GM19351 (cell line): ENCODE results near the gene HMGN1.

Experiments used
- ATAC-seq: cut with Tn5 transposase; IDR thresholded peaks from one replicate; pipeline ENCODE4 v1.9.1; 2021; ENCODE audit warnings: mild to moderate bottlenecking, moderate library complexity; ENCODE audit not compliant: unreplicated experiment

Gene HMGN1

GRCh38 chr21:39334611-39335010, 14.3 kb downstream of the HMGN1 start:
- ATAC-seq, result no peak

- no peak for ATAC-seq
Measured at GRCh38 chr21:39332175-39332574, 16.7 kb downstream of the HMGN1 start.

- no peak for ATAC-seq
Measured at GRCh38 chr21:39330001-39330400, 18.9 kb downstream of the HMGN1 start.

DNA sequence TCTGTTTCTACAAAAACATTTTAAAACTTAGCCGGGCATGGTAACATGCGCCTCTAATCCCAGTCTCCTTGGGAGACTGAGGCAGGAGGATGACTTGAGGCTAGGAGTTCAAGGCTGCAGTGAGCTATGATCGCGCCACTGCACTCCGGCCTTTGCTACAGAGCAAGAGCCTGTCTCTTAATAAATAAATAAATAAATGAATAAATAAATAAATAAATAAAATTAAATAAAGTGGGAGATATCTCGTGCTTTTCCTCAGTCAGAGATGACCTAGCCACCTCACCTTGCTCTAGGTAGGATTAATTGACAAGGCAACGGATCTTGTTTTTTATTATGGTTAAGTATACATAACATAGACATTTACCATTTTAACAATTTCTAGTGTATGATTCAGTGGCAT, 21.2 kb downstream of the HMGN1 start:
- ATAC-seq, result no peak

- no peak for ATAC-seq
Measured at GRCh38 chr21:39326607-39327307, 22.1 kb downstream of the HMGN1 start.

GRCh38 chr21:39325458-39325857, 23.4 kb downstream of the HMGN1 start:
- no peak for ATAC-seq

DNA sequence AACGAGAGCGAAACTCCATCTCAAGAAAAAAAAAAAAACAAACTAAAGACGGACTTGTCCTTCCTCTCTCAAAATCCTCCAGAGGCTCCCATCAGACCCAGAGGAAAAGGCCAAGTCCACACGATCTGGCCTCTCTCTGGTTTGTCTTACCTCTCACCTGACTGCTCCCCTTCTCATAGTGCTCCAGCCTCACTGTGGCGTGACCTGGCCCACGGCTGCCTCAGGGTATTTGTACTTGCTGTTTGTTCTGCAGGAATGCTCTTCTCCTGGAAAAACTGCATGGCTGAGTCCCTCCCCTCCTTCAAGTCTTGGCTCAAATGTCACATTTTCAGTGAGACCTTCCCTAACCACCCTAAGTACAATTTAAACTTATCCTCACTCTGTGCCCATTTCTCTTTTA, 27.5 kb downstream of the HMGN1 start:
- no peak for ATAC-seq

DNA sequence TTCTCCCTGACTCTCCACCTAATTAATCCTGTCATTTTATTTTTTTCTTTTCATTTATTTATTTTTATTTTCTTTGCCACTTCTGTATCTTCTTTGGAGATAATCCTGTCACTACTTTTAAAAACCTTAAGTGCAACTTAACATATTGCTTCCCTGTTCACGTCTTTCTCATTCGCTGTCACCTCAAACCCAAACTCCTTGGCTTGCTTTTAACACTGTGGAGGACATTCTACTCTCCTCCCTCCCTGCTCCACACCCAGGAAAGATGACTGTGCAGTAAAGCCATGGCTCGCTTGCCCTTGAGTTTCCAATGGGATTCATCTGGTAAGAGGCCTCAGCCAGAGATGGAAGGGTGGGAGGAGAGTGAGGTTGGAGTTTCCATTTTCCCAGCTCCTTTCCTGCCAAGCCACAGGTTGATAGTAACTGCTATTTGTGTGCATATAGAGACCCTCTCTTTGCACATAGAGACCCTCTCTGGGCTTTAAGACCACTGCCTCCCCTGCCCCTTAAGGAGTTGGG, 29.0 kb downstream of the HMGN1 start:
- ATAC-seq, result no peak

GRCh38 chr21:39319251-39319756, 29.6 kb downstream of the HMGN1 start:
- no peak for ATAC-seq

GRCh38 chr21:39318091-39318959, 30.6 kb downstream of the HMGN1 start:
- ATAC-seq, result no peak

DNA sequence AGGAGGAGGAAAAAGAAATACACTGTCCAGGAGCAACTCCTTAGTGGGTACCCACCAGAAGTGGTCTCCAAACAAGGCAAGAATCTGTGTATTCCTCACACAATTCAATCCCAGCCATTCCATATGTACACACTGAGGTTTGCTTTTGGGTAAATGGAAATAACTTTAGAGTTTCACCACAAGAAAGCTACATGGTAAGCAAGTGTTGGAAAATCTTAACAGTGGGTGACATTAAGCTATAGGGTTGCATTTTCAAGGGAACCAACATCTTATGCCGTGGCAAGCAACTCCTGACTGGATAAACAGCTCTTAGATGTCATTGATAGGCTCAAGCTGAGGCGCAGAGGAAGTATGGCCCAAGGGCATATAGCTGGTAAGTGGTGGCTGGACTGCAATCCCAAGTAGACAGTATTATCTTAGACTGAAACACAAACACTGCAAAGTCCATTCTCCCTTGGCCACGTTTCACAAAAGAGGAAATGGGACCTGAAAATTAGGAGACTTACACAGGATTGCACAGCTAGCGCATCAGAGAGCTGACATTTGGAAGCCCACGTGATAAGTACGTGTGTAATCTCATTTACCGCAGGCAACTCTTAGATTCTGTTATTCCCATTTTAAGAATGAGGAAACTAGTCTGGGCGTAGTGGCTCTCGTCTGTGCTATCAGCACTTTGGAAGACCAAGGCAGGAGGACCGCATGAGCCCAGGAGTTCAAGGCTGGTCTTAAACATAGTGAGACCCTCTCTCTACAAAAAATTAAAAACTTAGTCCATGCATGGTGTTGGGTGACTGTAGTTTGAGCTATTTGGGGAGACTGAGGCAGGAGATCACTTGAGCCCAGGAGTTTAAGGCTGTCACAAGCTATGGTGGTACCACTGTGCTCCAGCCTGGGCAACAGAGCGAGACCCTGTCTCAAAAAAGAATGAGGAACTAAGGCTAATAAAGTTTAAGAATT, 31.5 kb downstream of the HMGN1 start:
- no peak for ATAC-seq

DNA sequence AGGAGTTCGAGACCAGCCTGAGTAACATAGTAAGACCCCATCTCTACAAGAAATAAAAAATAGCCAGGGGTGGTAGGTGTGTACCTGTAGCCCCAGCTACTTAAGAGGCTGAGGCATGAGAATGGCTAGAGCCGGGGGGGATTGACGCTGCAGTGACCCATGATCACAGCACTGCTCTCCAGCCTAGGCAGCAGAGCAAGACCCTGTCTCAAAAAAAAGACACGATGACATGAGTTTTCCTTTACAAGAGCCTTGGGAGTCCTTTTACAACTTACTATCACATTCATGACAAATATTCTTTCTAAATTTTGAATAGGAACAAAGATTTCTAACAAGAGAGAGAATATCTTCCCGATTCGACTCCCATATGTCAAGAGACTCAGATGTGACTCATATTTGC, 32.2 kb downstream of the HMGN1 start:
- no peak for ATAC-seq

DNA sequence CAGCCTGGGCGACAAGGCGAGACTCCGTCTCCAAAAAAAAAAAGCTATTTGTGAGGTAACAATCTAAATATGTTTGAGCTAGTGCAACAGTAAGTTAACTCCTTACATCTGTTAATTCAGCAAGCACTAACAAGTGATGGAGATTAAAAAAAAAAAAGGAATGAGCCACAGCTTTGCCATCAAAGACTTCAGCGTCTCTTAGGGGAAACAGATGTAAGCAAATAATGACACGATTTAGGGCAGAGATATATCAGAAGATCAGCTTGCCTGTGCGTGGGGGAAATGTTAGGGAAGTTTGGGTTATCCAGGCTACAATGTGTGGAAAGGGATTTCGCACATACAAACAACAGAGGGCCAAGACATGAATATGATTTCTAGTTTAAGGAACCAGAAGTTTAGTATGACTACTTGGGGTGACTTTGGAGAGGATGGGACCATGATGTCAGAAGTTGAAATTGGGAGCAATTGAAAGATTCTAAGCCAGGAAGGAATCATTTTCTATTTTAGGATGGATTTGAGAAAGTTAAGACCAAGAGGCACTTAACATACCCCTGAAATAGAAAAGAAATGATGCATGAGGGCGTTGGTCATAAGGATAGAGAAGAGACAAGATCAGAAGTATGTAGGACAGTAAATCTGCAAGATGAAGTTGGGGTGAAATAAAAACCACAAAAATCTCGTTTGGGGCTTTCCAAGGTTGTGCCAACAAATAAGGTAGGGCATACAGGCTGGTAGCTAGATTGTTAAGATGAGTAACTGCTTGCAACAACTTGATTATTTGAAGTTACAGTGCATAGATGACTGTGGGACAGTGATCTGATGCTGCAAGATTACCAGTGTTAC, 33.1 kb downstream of the HMGN1 start:
- ATAC-seq, result no peak

- ATAC-seq, result peak; percentile 26
Measured at GRCh38 chr21:39314143-39315027, 34.5 kb downstream of the HMGN1 start.

- ATAC-seq, result peak; percentile 40
Measured at GRCh38 chr21:39313571-39314142, 35.2 kb downstream of the HMGN1 start, which contains the start of gene BRWD1. BRWD1 (minus strand) TSS chr21:39313632; CDS start chr21:39313491, 141 bp downstream.

GRCh38 chr21:39313042-39313570, 35.8 kb downstream of the HMGN1 start:
- ATAC-seq, result peak; percentile 3

DNA sequence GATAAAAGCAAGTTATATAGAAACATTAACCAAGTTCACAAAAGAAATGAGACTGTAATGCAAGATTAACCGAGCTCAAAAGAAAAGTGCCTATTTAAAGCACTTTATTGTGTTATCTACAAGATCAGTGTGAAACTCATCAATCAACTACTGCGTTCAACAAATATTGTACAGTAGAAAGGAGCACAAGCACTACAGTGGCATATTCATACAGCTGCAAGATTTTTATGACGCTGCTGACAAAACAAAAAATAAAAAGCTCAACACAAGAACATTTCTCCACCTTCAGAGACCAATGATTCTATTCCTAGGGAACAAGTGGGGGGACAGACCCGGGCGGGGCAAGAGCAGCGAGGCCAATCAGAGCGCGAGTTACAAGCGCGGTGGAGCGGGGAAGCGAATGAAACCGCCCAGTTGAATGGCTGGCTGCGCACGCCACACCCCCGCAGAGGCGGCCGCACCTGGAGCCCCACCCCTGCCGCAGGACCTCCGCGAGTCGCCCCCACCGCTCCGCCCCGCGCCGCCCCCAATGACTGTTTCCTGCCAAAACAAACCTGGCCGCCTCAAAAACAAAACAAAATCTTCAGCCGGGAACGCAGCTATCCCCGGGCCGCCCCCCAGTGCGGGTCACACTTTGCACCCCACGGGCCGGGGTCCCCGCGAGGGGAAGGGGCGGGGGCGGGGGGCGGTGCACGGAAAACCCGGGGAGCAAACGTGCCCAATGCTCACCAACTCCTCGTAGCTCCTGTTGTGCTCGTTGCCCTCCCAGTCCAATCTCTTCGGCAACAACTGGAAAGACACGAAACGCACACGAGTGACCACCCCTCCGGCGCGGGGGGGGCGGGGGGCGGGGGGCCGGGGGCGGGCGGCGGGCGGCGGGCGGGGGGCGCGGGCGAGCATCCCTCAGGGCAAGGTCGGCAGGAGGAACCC, 36.5 kb downstream of the HMGN1 start:
- ATAC-seq, result peak; percentile 67
